NB4 (cell line): ENCODE data around the gene SOX2.

Experiments
- MAX ChIP-seq: IDR thresholded peaks from 2 replicates; pipeline ENCODE4 v1.6.1; 2011; ENCODE audit warnings: low read depth, low read length
- POLR2A ChIP-seq: IDR thresholded peaks from 2 replicates; pipeline ENCODE4 v1.6.1; 2011; ENCODE audit warnings: mild to moderate bottlenecking; ENCODE audit not compliant: insufficient read length; ENCODE audit errors: extremely low read depth
- TF ChIP-seq, protein P1 (sequence below): IDR thresholded peaks from one replicate; pipeline ENCODE4 v1.5.1; 2012; ENCODE audit warnings: low read depth, low read length

- TF ChIP-seq MAX, result no peak
- TF ChIP-seq POLR2A, result no peak
- TF ChIP-seq, protein P1, sequence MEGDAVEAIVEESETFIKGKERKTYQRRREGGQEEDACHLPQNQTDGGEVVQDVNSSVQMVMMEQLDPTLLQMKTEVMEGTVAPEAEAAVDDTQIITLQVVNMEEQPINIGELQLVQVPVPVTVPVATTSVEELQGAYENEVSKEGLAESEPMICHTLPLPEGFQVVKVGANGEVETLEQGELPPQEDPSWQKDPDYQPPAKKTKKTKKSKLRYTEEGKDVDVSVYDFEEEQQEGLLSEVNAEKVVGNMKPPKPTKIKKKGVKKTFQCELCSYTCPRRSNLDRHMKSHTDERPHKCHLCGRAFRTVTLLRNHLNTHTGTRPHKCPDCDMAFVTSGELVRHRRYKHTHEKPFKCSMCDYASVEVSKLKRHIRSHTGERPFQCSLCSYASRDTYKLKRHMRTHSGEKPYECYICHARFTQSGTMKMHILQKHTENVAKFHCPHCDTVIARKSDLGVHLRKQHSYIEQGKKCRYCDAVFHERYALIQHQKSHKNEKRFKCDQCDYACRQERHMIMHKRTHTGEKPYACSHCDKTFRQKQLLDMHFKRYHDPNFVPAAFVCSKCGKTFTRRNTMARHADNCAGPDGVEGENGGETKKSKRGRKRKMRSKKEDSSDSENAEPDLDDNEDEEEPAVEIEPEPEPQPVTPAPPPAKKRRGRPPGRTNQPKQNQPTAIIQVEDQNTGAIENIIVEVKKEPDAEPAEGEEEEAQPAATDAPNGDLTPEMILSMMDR, result no peak
Observed at GRCh38 chr3:181715571-181716340, 4.0 kb downstream of the SOX2 start.
